Kidney (tissue), 14 donors: ENCODE results near the gene RHOT2. TPM values are rescaled to one million over a fixed set of nuclear protein-coding genes. Genes with fewer than 3 reads are reported as not detected.

Experiments
- DNase-seq, 5 donors: peaks; one replicate each; pipeline ENCODE4 v3.0.0-alpha.2; 2013 to 2020
- FAIRE-seq: peaks from 2 replicates; lab custom pipeline; 2012; peaks lifted over from hg19 to GRCh38; lab: Jason Lieb, UNC
- H3K27ac ChIP-seq, 2 donors: one replicate each; pipeline ENCODE4 v1.7.0; 2013; ENCODE audit warnings: low read depth in 2 of 2, low read length in 2 of 2, inconsistent platforms in 1 of 2
- H3K27me3 ChIP-seq: one replicate; pipeline ENCODE4 v1.7.1; 2013; ENCODE audit warnings: low read length, inconsistent platforms; ENCODE audit not compliant: control insufficient read depth, insufficient read depth
- H3K36me3 ChIP-seq, 3 donors: one replicate each; pipeline versions ENCODE4 v1.7.0 to v1.7.1; 2013; ENCODE audit warnings: low read length in 3 of 3, control low read depth in 1 of 3, inconsistent platforms in 1 of 3; ENCODE audit not compliant: insufficient read depth in 3 of 3, control insufficient read depth in 2 of 3
- H3K4me1 ChIP-seq, 3 donors: one replicate each; pipeline versions ENCODE4 v1.7.0 to v1.7.1; 2013; ENCODE audit warnings: low read length in 3 of 3, inconsistent platforms in 1 of 3, low read depth in 1 of 3; ENCODE audit not compliant: control insufficient read depth in 2 of 3, insufficient read depth in 2 of 3
- H3K4me3 ChIP-seq, 3 donors: one replicate each; pipeline versions ENCODE4 v1.7.0 to v1.8.1; 2013; ENCODE audit warnings: low read length in 3 of 3, control low read depth in 1 of 3, inconsistent platforms in 1 of 3
- H3K9ac ChIP-seq, 3 donors: one replicate each; pipeline versions ENCODE4 v1.7.0 to v1.7.1; 2013; ENCODE audit warnings: low read length in 3 of 3, control low read depth in 1 of 3, inconsistent platforms in 1 of 3
- H3K9me3 ChIP-seq, 3 donors: one replicate each; pipeline versions ENCODE4 v1.7.0 to v1.7.1; 2013; ENCODE audit warnings: low read length in 3 of 3, control low read depth in 1 of 3, inconsistent platforms in 1 of 3; ENCODE audit not compliant: control insufficient read depth in 2 of 3, insufficient read depth in 1 of 3
- intact Hi-C: fragments of 100-400 bp; cut with DNase I; formaldehyde crosslinking; loops from one replicate; pipeline ENCODE4 v1.11.1; 2022
- polyA plus RNA-seq: library from polyadenylated mRNA; stranded (reverse); fragments of 350-450 nt; fragmentation: Illumina TruSeq; extraction: RNeasy Lipid Tissue Mini Kit (QIAGEN cat#74804); gene quantifications from one replicate; pipeline ENCODE4 v1.2.3, GENCODE V29; 2014; ENCODE audit warnings: low read depth, low replicate concordance; ENCODE audit not compliant: insufficient read depth
- total RNA-seq: library from RNA; stranded (reverse); fragmentation: NEBNext Ultra II Directional; extraction: Animal tissue kit (Norgen Biotek cat#: 25700); gene quantifications from one replicate; pipeline ENCODE4 v1.2.1, GENCODE V29; 2021
- TF ChIP-seq, protein P1 (sequence below): IDR thresholded peaks from 3 replicates; pipeline ENCODE4 v1.5.1; 2012; ENCODE audit warnings: mild to moderate bottlenecking, moderate library complexity, borderline replicate concordance; ENCODE audit not compliant: insufficient read depth; ENCODE audit errors: extremely low read depth
- donor health status: control.
- donor health status: control.
- donor health status: control.
- donor health status: control.
- donor health status: control.
- donor health status: DM: yes; HTN: yes; CAD: no.
- donor health status: Normal renal cell carcinoma (clear cell type).

The RHOT2 gene
- total and polyA plus RNA-seq, 2 donors from 2014 or later, result 90.5 to 117 TPM

DNA sequence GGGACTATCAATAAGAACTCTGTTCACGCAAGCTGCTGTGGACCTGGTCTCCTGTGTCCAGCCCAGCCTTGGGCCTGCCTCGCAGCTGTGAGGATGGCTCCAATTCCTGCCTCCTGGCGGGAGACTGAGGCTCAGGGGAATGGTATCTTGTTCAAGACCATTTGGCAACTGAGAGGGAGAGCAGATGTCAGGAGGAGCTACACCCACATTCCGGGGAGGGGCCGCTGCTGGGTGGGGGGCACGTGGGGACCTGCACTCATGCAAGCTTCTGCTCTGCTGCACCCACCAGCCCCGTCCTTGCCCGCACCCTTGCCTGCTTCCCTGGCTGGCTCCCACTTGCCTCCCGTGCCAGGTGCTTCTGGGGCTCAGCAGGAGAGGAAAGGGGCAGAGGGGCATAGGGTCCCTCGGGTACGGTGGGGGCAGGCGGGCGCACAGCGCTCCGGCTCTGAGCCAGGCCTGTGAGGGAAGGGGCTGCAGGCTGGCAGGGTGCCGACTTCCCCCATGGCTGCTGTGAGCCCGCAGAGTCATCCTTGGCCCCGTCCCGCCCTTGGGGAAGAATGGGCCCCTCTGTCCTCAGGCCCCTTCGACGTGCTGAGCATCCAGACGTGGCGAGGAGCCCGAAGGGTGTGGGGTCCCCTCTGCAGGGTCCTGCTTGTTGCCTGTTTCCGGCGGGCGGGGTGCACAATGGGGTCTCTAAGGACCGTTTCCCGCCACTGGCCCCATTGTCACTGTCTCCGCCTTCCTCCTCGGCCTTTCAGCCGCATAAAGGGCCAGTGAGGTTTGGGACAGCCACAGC is 49.7 kb downstream of the RHOT2 start:
- H3K36me3 ChIP-seq, result no peaks in the 10 kb centered on the region
- TF ChIP-seq, protein P1, sequence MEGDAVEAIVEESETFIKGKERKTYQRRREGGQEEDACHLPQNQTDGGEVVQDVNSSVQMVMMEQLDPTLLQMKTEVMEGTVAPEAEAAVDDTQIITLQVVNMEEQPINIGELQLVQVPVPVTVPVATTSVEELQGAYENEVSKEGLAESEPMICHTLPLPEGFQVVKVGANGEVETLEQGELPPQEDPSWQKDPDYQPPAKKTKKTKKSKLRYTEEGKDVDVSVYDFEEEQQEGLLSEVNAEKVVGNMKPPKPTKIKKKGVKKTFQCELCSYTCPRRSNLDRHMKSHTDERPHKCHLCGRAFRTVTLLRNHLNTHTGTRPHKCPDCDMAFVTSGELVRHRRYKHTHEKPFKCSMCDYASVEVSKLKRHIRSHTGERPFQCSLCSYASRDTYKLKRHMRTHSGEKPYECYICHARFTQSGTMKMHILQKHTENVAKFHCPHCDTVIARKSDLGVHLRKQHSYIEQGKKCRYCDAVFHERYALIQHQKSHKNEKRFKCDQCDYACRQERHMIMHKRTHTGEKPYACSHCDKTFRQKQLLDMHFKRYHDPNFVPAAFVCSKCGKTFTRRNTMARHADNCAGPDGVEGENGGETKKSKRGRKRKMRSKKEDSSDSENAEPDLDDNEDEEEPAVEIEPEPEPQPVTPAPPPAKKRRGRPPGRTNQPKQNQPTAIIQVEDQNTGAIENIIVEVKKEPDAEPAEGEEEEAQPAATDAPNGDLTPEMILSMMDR, result no peak
- DNase-seq, result no peak
- H3K9me3 ChIP-seq, result no peaks in the 10 kb centered on the region
- peaks cover 0 to 38% (median 4%) of the 10 kb centered on the region in 3 donors for H3K4me1 ChIP-seq
- H3K4me3 ChIP-seq, result no peak overlapping the region
- H3K9ac ChIP-seq, result no peak overlapping the region
- intact Hi-C loops, result no loop called here
- no peak for FAIRE-seq
- H3K27me3 ChIP-seq, result no peaks in the 10 kb centered on the region
- H3K27ac ChIP-seq, result no peak overlapping the region

- H3K36me3 ChIP-seq, result no peaks in the 10 kb centered on the region
- peaks cover 0 to 38% (median 4%) of the 10 kb centered on the region in 3 donors for H3K4me1 ChIP-seq
- no peak overlapping the region for H3K9ac ChIP-seq
- no peak for DNase-seq
- H3K4me3 ChIP-seq, result no peak overlapping the region
- intact Hi-C loops, result no loop called here
- H3K27me3 ChIP-seq, result no peaks in the 10 kb centered on the region
- no peak for FAIRE-seq
- H3K9me3 ChIP-seq, result no peaks in the 10 kb centered on the region
- TF ChIP-seq, protein P1, result no peak
- H3K27ac ChIP-seq, result no peak overlapping the region
Measured at GRCh38 chr16:718389-718788, 50.5 kb downstream of the RHOT2 start.

- Histone ChIP-seq H3K27me3 (no peaks in the 10 kb centered on the region), H3K36me3 (no peaks in the 10 kb centered on the region), H3K9ac (no peak overlapping the region), H3K9me3 (no peaks in the 10 kb centered on the region), H3K4me3 (no peak overlapping the region), H3K4me1 (peaks cover 0 to 38% (median 4%) of the 10 kb centered on the region in 3 donors), H3K27ac (no peak overlapping the region)
- no peak for FAIRE-seq
- intact Hi-C loops, result no loop called here
- TF ChIP-seq, protein P1, result no peak
- no peak for DNase-seq
Measured at GRCh38 chr16:718922-719321, 51.0 kb downstream of the RHOT2 start.
